Sigmoid colon (tissue), 7 donors: ENCODE results near the gene PRSS2. TPM values are rescaled to one million over a fixed set of nuclear protein-coding genes. Genes with fewer than 3 reads are reported as not detected.

Experiments
- DNase-seq: peaks from one replicate; pipeline ENCODE4 v3.0.0-alpha.2; 2019
- H3K27ac ChIP-seq, 4 donors: fragments of 200-600 bp; sonication (generic); one replicate each; pipeline ENCODE4 v1.5.1; 2016 to 2019; ENCODE audit warnings: mild to moderate bottlenecking in 1 of 4
- H3K27me3 ChIP-seq, 3 donors: fragments of 200-600 bp; sonication (generic); one replicate each; pipeline ENCODE4 v1.5.1; 2019; ENCODE audit warnings: mild to moderate bottlenecking in 1 of 3
- H3K36me3 ChIP-seq, 4 donors: fragments of 200-600 bp; sonication (generic); one replicate each; pipeline ENCODE4 v1.5.1; 2016 to 2019
- H3K4me1 ChIP-seq, 4 donors: fragments of 200-600 bp; sonication (generic); one replicate each; pipeline ENCODE4 v1.5.1; 2017 to 2019
- H3K4me3 ChIP-seq, 4 donors: fragments of 200-600 bp; sonication (generic); one replicate each; pipeline ENCODE4 v1.5.1; 2017 to 2019; ENCODE audit warnings: mild to moderate bottlenecking in 2 of 4, moderate library complexity in 1 of 4
- H3K9me3 ChIP-seq, 4 donors: fragments of 200-600 bp in 3 of 4; sonication (generic) in 3 of 4; one replicate each; pipeline versions ENCODE4 v1.5.1 to v1.6.1; 2013 to 2019
- EP300 ChIP-seq, 4 donors: sonication (generic); formaldehyde crosslinking; IDR thresholded peaks; one replicate each; pipeline ENCODE4 v1.6.1; 2017; ENCODE audit warnings: antibody characterized with exemption in 4 of 4
- POLR2A ChIP-seq, 2 donors: fragments of 450-650 bp; IDR thresholded peaks; one replicate each; pipeline ENCODE4 v1.6.1; 2016; ENCODE audit warnings: antibody characterized with exemption in 2 of 2, mild to moderate bottlenecking in 2 of 2, moderate library complexity in 2 of 2
- POLR2AphosphoS5 ChIP-seq, 4 donors: sonication (generic); formaldehyde crosslinking; IDR thresholded peaks; one replicate each; pipeline ENCODE4 v1.6.1; 2017; ENCODE audit warnings: antibody characterized with exemption in 4 of 4
- WGBS, 2 donors: extraction: QIAGEN DNeasy Blood & Tissue Kit; methylation state at CpG; one replicate each; pipeline ENCODE4 v1.1.7; 2013; 5-methylcytosine and 5-hydroxymethylcytosine counted together
- intact Hi-C: fragments of 100-400 bp; cut with DNase I; formaldehyde crosslinking; loops from one replicate; pipeline ENCODE4 v1.15.1; 2023
- polyA plus RNA-seq, 3 donors: library from polyadenylated mRNA; stranded (reverse); fragments of 200-250 nt; gene quantifications; one replicate each; pipeline ENCODE4 v1.2.3, GENCODE V29; 2013
- total RNA-seq, 4 donors: library from RNA; depleted of rRNA; stranded (reverse); fragments of >200 nt; gene quantifications; one replicate each; pipeline ENCODE4 v1.1.0, GENCODE V29; 2016
- TF ChIP-seq, protein P1 (sequence below), 4 experiments: fragments of 450-650 bp in 3 of 4; fragments of 200-600 bp in 1 of 4; IDR thresholded peaks; one replicate each; pipeline ENCODE4 v1.5.1; 2016 to 2019; ENCODE audit warnings: antibody characterized with exemption in 4 of 4, mild to moderate bottlenecking in 3 of 4, moderate library complexity in 2 of 4
- donor health status: healthy with polysubstance abuse.
- donor health status: Bipolar disorder and iron deficiency.
- donor health status: healthy.

The PRSS2 gene
- total and polyA plus RNA-seq, 7 donors, result 1.4 to 30.0 (median 3.0) TPM; not detected in 4

DNA sequence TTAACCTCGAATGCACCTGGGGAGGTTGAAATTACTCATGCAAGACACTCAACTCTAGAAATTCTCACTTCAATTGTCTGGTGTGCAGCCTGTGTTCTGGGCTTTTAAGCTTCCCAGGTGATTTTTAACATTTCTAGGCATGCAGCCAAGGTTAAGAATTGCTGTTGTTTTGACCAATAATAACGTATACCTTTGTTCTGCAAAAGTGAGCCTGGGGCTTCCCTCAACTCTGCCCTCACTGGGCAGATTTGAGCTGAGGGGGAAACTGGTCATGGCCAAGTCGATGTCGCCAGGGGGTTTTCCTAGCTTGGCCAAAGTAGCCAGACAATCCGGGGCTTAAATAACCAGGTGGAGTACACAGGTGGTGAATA, 568 bp downstream of the PRSS2 start:
- Histone ChIP-seq H3K9me3 (no peaks in the 10 kb centered on the region), H3K36me3 (no peaks in the 10 kb centered on the region), H3K4me1 (no peaks in the 10 kb centered on the region), H3K27ac (no peak overlapping the region), H3K4me3 (no peak overlapping the region), H3K27me3 (no peaks in the 10 kb centered on the region)
- intact Hi-C loops, result no loop called here
- no peak for DNase-seq
- TF ChIP-seq EP300 (IDR thresholded peaks at IDR 0.05) (no peak), POLR2AphosphoS5 (IDR thresholded peaks at IDR 0.05) (no peak), POLR2A (IDR thresholded peaks at IDR 0.05) (no peak)
- TF ChIP-seq, protein P1, sequence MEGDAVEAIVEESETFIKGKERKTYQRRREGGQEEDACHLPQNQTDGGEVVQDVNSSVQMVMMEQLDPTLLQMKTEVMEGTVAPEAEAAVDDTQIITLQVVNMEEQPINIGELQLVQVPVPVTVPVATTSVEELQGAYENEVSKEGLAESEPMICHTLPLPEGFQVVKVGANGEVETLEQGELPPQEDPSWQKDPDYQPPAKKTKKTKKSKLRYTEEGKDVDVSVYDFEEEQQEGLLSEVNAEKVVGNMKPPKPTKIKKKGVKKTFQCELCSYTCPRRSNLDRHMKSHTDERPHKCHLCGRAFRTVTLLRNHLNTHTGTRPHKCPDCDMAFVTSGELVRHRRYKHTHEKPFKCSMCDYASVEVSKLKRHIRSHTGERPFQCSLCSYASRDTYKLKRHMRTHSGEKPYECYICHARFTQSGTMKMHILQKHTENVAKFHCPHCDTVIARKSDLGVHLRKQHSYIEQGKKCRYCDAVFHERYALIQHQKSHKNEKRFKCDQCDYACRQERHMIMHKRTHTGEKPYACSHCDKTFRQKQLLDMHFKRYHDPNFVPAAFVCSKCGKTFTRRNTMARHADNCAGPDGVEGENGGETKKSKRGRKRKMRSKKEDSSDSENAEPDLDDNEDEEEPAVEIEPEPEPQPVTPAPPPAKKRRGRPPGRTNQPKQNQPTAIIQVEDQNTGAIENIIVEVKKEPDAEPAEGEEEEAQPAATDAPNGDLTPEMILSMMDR (IDR thresholded peaks at IDR 0.05), result no peak
- 53 to 55% methylated on average over 5 of the region's 5 CpGs for WGBS, 2 donors

DNA sequence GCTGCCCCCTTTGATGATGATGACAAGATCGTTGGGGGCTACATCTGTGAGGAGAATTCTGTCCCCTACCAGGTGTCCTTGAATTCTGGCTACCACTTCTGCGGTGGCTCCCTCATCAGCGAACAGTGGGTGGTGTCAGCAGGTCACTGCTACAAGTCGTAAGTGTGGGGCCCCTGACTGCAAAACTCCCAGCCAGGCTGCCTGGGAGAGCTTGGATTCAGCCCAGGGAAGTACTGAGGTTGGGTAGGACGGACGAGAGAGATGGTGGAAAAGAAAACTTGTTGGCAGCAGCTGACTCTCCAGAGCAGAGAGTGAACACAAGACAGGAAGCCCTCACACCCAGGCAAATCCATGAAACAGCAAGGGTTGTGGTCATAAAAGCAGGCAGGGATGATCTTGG, 1.3 kb downstream of the PRSS2 start:
- no peaks in the 10 kb centered on the region for H3K9me3 ChIP-seq
- no peak overlapping the region for H3K27ac ChIP-seq
- TF ChIP-seq POLR2A (IDR thresholded peaks at IDR 0.05) (no peak), POLR2AphosphoS5 (IDR thresholded peaks at IDR 0.05) (no peak), EP300 (IDR thresholded peaks at IDR 0.05) (no peak)
- TF ChIP-seq, protein P1 (IDR thresholded peaks at IDR 0.05), result no peak
- no peaks in the 10 kb centered on the region for H3K36me3 ChIP-seq
- DNase-seq, result no peak
- WGBS, 2 donors, result 56 to 67% methylated on average over 6 of the region's 6 CpGs
- no peaks in the 10 kb centered on the region for H3K4me1 ChIP-seq
- H3K4me3 ChIP-seq, result no peak overlapping the region
- intact Hi-C loops, result no loop called here
- H3K27me3 ChIP-seq, result no peaks in the 10 kb centered on the region

DNA sequence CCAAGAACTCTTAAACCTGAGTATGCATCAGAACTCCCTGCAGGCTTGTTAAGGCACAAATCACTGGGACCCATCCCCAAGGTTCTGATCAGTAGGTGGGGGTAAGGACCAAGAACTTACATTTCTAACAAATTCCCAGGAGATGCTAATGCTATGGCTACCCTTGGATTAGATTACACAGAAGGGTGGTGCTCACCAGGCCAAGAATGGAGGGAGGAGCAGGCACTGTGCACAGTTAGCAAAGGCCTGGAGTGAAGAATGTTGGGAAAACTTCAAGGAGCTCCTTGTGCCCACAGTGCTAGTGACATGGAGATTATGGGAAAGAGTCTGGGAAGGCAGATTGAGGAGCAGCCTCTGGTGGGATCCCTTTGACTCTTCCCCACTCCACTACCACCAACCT, 1.9 kb downstream of the PRSS2 start:
- Histone ChIP-seq H3K4me1 (no peaks in the 10 kb centered on the region), H3K4me3 (no peak overlapping the region), H3K27ac (no peak overlapping the region), H3K9me3 (no peaks in the 10 kb centered on the region), H3K36me3 (no peaks in the 10 kb centered on the region), H3K27me3 (no peaks in the 10 kb centered on the region)
- TF ChIP-seq POLR2AphosphoS5 (IDR thresholded peaks at IDR 0.05), result no peak
- TF ChIP-seq EP300 (IDR thresholded peaks at IDR 0.05), result no peak
- TF ChIP-seq POLR2A (IDR thresholded peaks at IDR 0.05), result no peak
- TF ChIP-seq, protein P1 (IDR thresholded peaks at IDR 0.05), result no peak
- intact Hi-C loops, result no loop called here
- no peak for DNase-seq

DNA sequence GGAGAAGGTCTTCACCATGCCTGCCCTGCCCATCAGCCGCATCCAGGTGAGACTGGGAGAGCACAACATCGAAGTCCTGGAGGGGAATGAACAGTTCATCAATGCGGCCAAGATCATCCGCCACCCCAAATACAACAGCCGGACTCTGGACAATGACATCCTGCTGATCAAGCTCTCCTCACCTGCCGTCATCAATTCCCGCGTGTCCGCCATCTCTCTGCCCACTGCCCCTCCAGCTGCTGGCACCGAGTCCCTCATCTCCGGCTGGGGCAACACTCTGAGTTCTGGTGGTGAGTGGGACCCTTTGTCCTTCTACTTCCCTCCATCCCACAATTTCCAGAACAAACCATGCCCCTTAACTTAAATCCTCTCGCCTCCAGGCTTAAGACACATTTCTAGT, 2.5 kb downstream of the PRSS2 start:
- Histone ChIP-seq H3K36me3 (no peaks in the 10 kb centered on the region), H3K4me1 (no peaks in the 10 kb centered on the region), H3K27me3 (no peaks in the 10 kb centered on the region), H3K4me3 (no peak overlapping the region), H3K9me3 (no peaks in the 10 kb centered on the region), H3K27ac (no peak overlapping the region)
- DNase-seq, result no peak
- WGBS, 2 donors, result 78 to 91% methylated on average over 12 of the region's 12 CpGs
- TF ChIP-seq POLR2A (IDR thresholded peaks at IDR 0.05), result no peak
- intact Hi-C loops, result no loop called here

DNA sequence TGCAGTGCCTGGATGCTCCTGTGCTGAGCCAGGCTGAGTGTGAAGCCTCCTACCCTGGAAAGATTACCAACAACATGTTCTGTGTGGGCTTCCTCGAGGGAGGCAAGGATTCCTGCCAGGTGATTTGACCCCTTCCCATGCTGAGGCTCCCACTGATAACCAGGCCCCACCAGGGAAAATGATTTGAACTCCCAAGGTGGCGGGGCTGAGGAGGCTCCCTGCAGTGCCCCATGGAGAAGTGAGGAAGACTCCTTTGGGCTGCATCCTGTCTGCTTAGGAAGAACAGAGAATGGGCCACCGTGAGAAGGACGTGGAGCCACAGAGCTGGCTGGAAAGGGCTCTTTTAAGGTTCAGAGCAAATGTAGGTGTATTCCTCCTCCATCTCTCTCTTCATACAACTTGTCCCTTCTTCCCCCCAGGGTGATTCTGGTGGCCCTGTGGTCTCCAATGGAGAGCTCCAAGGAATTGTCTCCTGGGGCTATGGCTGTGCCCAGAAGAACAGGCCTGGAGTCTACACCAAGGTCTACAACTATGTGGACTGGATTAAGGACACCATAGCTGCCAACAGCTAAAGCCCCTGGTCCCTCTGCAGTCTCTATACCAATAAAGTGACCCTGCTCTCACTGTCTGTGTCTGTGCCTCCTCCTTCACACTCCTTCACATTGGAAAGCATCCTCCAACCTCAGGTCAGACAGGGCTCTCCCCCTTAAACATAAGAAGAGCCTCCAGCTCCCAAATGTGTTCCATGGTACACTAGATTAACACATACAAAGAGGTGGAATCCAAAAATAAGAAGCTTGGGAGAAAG, 3.4 kb downstream of the PRSS2 start:
- H3K27ac ChIP-seq, result no peak overlapping the region
- no peak overlapping the region for H3K4me3 ChIP-seq
- WGBS, 2 donors, result 64 to 69% methylated on average over 4 of the region's 4 CpGs
- intact Hi-C loops, result no loop called here
- H3K36me3 ChIP-seq, result no peaks in the 10 kb centered on the region
- no peaks in the 10 kb centered on the region for H3K4me1 ChIP-seq
- H3K9me3 ChIP-seq, result no peaks in the 10 kb centered on the region
- no peak for DNase-seq
- no peaks in the 10 kb centered on the region for H3K27me3 ChIP-seq
- TF ChIP-seq POLR2A (IDR thresholded peaks at IDR 0.05), result no peak
- TF ChIP-seq EP300 (IDR thresholded peaks at IDR 0.05), result no peak
- TF ChIP-seq, protein P1 (IDR thresholded peaks at IDR 0.05), result no peak
- no peak for TF ChIP-seq POLR2AphosphoS5 (IDR thresholded peaks at IDR 0.05)
